ENCODE results near the gene UBAP2L. TPM values are rescaled to one million over a fixed set of nuclear protein-coding genes. Genes with fewer than 3 reads are reported as not detected.
A peak's percentile ranks its signal among the peaks of the same experiment; 100 is the strongest.

The UBAP2L gene
- total and polyA plus RNA-seq, 9 of the 15 experiments (the other 6 are each of a cell fraction or from before 2014, with no cell fraction given), result 75.0 to 245 (median 119) TPM

DNA sequence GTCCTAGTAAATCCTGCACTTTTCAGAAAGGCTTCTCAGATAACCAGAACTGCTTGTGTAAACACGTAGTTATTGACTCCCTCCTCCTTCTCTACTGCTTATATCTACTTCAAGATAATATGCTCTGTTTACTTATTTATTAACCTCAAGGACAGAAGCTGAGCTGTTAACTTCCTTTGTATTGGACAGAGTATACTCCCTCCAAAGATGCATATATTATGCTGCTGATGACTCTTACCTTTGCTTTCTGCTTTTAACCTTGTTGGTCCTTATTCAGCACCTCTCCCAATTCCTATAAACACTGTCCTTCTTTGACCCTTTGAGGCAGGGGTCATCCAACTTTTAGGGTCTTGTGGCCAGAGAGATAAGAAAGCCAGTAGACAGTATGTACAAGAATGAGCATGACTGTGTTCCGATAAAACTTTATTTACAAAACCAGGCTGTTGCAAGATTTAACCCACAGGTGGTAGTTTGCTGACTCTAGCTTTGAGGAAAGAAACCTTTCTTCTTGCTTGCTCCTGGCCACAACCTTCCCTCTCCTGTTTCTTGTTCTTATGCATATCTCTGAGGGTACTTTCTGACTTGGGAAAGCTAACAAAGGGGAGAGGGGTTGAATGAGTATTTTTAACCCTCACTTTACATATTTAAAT lies 33.8 kb upstream of the UBAP2L start (continued):
- TF ChIP-seq, protein P1, sequence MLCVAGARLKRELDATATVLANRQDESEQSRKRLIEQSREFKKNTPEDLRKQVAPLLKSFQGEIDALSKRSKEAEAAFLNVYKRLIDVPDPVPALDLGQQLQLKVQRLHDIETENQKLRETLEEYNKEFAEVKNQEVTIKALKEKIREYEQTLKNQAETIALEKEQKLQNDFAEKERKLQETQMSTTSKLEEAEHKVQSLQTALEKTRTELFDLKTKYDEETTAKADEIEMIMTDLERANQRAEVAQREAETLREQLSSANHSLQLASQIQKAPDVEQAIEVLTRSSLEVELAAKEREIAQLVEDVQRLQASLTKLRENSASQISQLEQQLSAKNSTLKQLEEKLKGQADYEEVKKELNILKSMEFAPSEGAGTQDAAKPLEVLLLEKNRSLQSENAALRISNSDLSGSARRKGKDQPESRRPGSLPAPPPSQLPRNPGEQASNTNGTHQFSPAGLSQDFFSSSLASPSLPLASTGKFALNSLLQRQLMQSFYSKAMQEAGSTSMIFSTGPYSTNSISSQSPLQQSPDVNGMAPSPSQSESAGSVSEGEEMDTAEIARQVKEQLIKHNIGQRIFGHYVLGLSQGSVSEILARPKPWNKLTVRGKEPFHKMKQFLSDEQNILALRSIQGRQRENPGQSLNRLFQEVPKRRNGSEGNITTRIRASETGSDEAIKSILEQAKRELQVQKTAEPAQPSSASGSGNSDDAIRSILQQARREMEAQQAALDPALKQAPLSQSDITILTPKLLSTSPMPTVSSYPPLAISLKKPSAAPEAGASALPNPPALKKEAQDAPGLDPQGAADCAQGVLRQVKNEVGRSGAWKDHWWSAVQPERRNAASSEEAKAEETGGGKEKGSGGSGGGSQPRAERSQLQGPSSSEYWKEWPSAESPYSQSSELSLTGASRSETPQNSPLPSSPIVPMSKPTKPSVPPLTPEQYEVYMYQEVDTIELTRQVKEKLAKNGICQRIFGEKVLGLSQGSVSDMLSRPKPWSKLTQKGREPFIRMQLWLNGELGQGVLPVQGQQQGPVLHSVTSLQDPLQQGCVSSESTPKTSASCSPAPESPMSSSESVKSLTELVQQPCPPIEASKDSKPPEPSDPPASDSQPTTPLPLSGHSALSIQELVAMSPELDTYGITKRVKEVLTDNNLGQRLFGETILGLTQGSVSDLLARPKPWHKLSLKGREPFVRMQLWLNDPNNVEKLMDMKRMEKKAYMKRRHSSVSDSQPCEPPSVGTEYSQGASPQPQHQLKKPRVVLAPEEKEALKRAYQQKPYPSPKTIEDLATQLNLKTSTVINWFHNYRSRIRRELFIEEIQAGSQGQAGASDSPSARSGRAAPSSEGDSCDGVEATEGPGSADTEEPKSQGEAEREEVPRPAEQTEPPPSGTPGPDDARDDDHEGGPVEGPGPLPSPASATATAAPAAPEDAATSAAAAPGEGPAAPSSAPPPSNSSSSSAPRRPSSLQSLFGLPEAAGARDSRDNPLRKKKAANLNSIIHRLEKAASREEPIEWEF (CRISPR knock-in tag; IDR thresholded peaks at IDR 0.05), result no peak
- TF ChIP-seq, protein P2, sequence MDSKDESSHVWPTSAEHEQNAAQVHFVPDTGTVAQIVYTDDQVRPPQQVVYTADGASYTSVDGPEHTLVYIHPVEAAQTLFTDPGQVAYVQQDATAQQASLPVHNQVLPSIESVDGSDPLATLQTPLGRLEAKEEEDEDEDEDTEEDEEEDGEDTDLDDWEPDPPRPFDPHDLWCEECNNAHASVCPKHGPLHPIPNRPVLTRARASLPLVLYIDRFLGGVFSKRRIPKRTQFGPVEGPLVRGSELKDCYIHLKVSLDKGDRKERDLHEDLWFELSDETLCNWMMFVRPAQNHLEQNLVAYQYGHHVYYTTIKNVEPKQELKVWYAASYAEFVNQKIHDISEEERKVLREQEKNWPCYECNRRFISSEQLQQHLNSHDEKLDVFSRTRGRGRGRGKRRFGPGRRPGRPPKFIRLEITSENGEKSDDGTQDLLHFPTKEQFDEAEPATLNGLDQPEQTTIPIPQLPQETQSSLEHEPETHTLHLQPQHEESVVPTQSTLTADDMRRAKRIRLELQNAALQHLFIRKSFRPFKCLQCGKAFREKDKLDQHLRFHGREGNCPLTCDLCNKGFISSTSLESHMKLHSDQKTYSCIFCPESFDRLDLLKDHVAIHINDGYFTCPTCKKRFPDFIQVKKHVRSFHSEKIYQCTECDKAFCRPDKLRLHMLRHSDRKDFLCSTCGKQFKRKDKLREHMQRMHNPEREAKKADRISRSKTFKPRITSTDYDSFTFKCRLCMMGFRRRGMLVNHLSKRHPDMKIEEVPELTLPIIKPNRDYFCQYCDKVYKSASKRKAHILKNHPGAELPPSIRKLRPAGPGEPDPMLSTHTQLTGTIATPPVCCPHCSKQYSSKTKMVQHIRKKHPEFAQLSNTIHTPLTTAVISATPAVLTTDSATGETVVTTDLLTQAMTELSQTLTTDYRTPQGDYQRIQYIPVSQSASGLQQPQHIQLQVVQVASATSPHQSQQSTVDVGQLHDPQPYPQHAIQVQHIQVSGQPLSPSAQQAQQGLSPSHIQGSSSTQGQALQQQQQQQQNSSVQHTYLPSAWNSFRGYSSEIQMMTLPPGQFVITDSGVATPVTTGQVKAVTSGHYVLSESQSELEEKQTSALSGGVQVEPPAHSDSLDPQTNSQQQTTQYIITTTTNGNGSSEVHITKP (IDR thresholded peaks at IDR 0.05; ENCODE audit: partially characterized antibody), result peak; percentile 63
- TF ChIP-seq POLR3G (IDR thresholded peaks at IDR 0.05; ENCODE audit: extremely low read depth, insufficient read length, insufficient replicate concordance) (no peak), SMAD4 (CRISPR knock-in tag; conservative IDR thresholded peaks at IDR 0.05) (peak; percentile 58), NUFIP1 (IDR thresholded peaks at IDR 0.05; ENCODE audit: partially characterized antibody) (no peak), PURB (CRISPR knock-in tag; IDR thresholded peaks at IDR 0.05; ENCODE audit: low read depth) (no peak), HNRNPK (IDR thresholded peaks at IDR 0.05; ENCODE audit: low read depth, low read length, poor library complexity, severe bottlenecking) (no peak), SMARCB1 (IDR thresholded peaks at IDR 0.05; ENCODE audit: insufficient read length, low read depth) (no peak), ZFP1 (CRISPR knock-in tag; IDR thresholded peaks at IDR 0.05) (no peak), ZNF699 (CRISPR knock-in tag; IDR thresholded peaks at IDR 0.05; ENCODE audit: insufficient replicate concordance) (no peak)
- TF ChIP-seq, protein P3, sequence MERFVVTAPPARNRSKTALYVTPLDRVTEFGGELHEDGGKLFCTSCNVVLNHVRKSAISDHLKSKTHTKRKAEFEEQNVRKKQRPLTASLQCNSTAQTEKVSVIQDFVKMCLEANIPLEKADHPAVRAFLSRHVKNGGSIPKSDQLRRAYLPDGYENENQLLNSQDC (CRISPR knock-in tag; IDR thresholded peaks at IDR 0.05), result no peak
- TF ChIP-seq, protein P4, sequence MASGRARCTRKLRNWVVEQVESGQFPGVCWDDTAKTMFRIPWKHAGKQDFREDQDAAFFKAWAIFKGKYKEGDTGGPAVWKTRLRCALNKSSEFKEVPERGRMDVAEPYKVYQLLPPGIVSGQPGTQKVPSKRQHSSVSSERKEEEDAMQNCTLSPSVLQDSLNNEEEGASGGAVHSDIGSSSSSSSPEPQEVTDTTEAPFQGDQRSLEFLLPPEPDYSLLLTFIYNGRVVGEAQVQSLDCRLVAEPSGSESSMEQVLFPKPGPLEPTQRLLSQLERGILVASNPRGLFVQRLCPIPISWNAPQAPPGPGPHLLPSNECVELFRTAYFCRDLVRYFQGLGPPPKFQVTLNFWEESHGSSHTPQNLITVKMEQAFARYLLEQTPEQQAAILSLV (tag; IDR thresholded peaks at IDR 0.05), result no peak
